B cell (primary cell): ENCODE results near the gene TOR1A. TPM values are rescaled to one million over a fixed set of nuclear protein-coding genes. Genes with fewer than 3 reads are reported as not detected.

ENCODE experiments used
- ATAC-seq: fragments of 200-7000 bp; cut with Tn5 transposase; one replicate; pipeline ENCODE4 v1.10.0; 2021; ENCODE audit warnings: low read depth, mild to moderate bottlenecking, moderate number of reproducible peaks, moderate library complexity
- CTCF ChIA-PET: fragments of 350-600 bp; sonication (Branson Sonifier 250); formaldehyde crosslinking; loops from one replicate; lab custom pipeline; 2021; ENCODE audit warnings: antibody characterized with exemption, inconsistent platforms; lab: Charles Lee
- POLR2A ChIA-PET: fragments of 350-600 bp; sonication (Branson Sonifier 250); formaldehyde crosslinking; loops from one replicate; lab custom pipeline; 2021; ENCODE audit warnings: antibody characterized with exemption; lab: Charles Lee
- DNase-seq: peaks from one replicate; pipeline ENCODE4 v3.0.0; 2013
- H2AFZ ChIP-seq: 2 replicates; pipeline ENCODE4 v1.6.1; 2012; ENCODE audit warnings: mild to moderate bottlenecking, low read depth, low read length; ENCODE audit not compliant: insufficient read depth, poor library complexity, severe bottlenecking
- H3K27ac ChIP-seq, 2 donors: 1 replicate in 1 of 2; 2 replicates in 1 of 2; pipeline ENCODE4 v1.5.1; 2012 to 2013; ENCODE audit warnings: low read length in 2 of 2, mild to moderate bottlenecking in 2 of 2, moderate library complexity in 1 of 2
- H3K27me3 ChIP-seq, 4 experiments: fragments of 200-600 bp in 1 of 4; sonication (generic) in 1 of 4; replicated peaks in 1 of 4; 1 replicate in 2 of 4; 2 replicates in 2 of 4; pipeline versions ENCODE4 v1.6.1 to v1.7.0; 2013 to 2016; ENCODE audit warnings: low read length in 3 of 4, mild to moderate bottlenecking in 2 of 4, mixed read lengths in 1 of 4, moderate library complexity in 1 of 4; ENCODE audit not compliant: insufficient read depth in 4 of 4, control insufficient read depth in 3 of 4; ENCODE audit errors: control extremely low read depth in 1 of 4
- H3K36me3 ChIP-seq, 2 experiments: replicated peaks in 1 of 2; 1 replicate in 1 of 2; 2 replicates in 1 of 2; pipeline versions ENCODE4 v1.6.1 to v1.7.1; 2013; ENCODE audit warnings: low read length in 1 of 2; ENCODE audit not compliant: insufficient read depth in 2 of 2, control insufficient read depth in 1 of 2; ENCODE audit errors: control extremely low read depth in 1 of 2, extremely low read depth in 1 of 2
- H3K4me1 ChIP-seq, 2 donors: fragments of 200-600 bp in 1 of 2; sonication (generic) in 1 of 2; 1 replicate in 1 of 2; 2 replicates in 1 of 2; pipeline versions ENCODE4 v1.5.1 to v1.6.1; 2013 to 2017; ENCODE audit warnings: low read length in 2 of 2; ENCODE audit not compliant: control insufficient read depth in 2 of 2, insufficient read depth in 2 of 2
- H3K4me2 ChIP-seq: replicated peaks from 2 replicates; pipeline ENCODE3; 2012; ENCODE audit warnings: mild to moderate bottlenecking, low read depth, low read length; ENCODE audit not compliant: poor library complexity, severe bottlenecking
- H3K4me3 ChIP-seq, 5 experiments: fragments of 200-600 bp in 1 of 5; sonication (generic) in 1 of 5; 1 replicate in 3 of 5; 2 replicates in 2 of 5; pipeline versions ENCODE4 v1.5.1 to v1.7.0; 2011 to 2016; ENCODE audit warnings: low read length in 4 of 5, mild to moderate bottlenecking in 4 of 5, low read depth in 2 of 5, control low read depth in 1 of 5, moderate library complexity in 1 of 5; ENCODE audit not compliant: insufficient read depth in 1 of 5; ENCODE audit errors: control extremely low read depth in 1 of 5, extremely low read depth in 1 of 5
- H3K79me2 ChIP-seq: fragments of 200-600 bp; sonication (generic); one replicate; pipeline ENCODE4 v1.6.0; 2016; ENCODE audit warnings: low read length; ENCODE audit not compliant: control insufficient read depth, insufficient read depth
- H3K9ac ChIP-seq: fragments of 200-600 bp; sonication (generic); 2 replicates; pipeline ENCODE4 v1.6.1; 2017; ENCODE audit warnings: mild to moderate bottlenecking, low read length, moderate library complexity
- H3K9me3 ChIP-seq, 3 donors: one replicate each; pipeline versions ENCODE4 v1.6.1 to v1.7.1; 2013; ENCODE audit warnings: low read length in 2 of 3; ENCODE audit not compliant: control insufficient read depth in 2 of 3, insufficient read depth in 1 of 3; ENCODE audit errors: control extremely low read depth in 1 of 3
- H4K20me1 ChIP-seq: 2 replicates; pipeline ENCODE4 v1.6.0; 2012; ENCODE audit warnings: mild to moderate bottlenecking, low read length; ENCODE audit not compliant: insufficient read depth, control insufficient read depth, poor library complexity, severe bottlenecking
- H3K27ac Mint-ChIP-seq: one replicate; pipeline ENCODE4 v1.8.0; 2021; ENCODE audit warnings: mixed read lengths
- H3K27me3 Mint-ChIP-seq: one replicate; pipeline ENCODE4 v1.8.0; 2021; ENCODE audit warnings: mixed read lengths
- H3K4me1 Mint-ChIP-seq: one replicate; pipeline ENCODE4 v1.8.0; 2021; ENCODE audit warnings: mixed read lengths
- H3K4me3 Mint-ChIP-seq: one replicate; pipeline ENCODE4 v1.8.0; 2021; ENCODE audit warnings: mixed read lengths
- H3K9me3 Mint-ChIP-seq: one replicate; pipeline ENCODE4 v1.8.0; 2022; ENCODE audit warnings: mixed read lengths; ENCODE audit not compliant: insufficient read depth
- EZH2 ChIP-seq: IDR thresholded peaks from 2 replicates; pipeline ENCODE4 v1.6.1; 2012; ENCODE audit warnings: borderline replicate concordance, low read depth, mild to moderate bottlenecking, moderate library complexity, low read length; ENCODE audit not compliant: insufficient read depth, poor library complexity, severe bottlenecking
- WGBS: methylation state at CpG from one replicate; pipeline ENCODE4 v1.1.5; 2013; ENCODE audit warnings: missing lambda C conversion rate; ENCODE audit not compliant: insufficient coverage; 5-methylcytosine and 5-hydroxymethylcytosine counted together
- intact Hi-C: fragments of 100-400 bp; cut with micrococcal nuclease; formaldehyde crosslinking; loops from one replicate; pipeline ENCODE4 v1.10.0; 2022
- polyA plus RNA-seq: library from polyadenylated mRNA; depleted of rRNA; stranded (reverse); fragments of >200 nt; gene quantifications from 2 replicates; pipeline ENCODE4 v1.2.3, GENCODE V29; 2012
- total RNA-seq, 2 donors: library from RNA; stranded (reverse); fragments of 120-200 nt in 1 of 2; gene quantifications; 1 replicate in 1 of 2; 2 replicates in 1 of 2; pipeline versions ENCODE4 v1.2.3 to v1.2.4, GENCODE V29; 2013 to 2022
- TF ChIP-seq, protein P1 (sequence below): fragments of 200-600 bp; IDR thresholded peaks from one replicate; pipeline ENCODE4 v1.8.0; 2022; ENCODE audit warnings: antibody characterized with exemption, mild to moderate bottlenecking

Gene TOR1A
- total and polyA plus RNA-seq, 2 donors (not counting 1 experiment from before 2014, with no cell fraction given) = 28.6 to 30.3 TPM

DNA sequence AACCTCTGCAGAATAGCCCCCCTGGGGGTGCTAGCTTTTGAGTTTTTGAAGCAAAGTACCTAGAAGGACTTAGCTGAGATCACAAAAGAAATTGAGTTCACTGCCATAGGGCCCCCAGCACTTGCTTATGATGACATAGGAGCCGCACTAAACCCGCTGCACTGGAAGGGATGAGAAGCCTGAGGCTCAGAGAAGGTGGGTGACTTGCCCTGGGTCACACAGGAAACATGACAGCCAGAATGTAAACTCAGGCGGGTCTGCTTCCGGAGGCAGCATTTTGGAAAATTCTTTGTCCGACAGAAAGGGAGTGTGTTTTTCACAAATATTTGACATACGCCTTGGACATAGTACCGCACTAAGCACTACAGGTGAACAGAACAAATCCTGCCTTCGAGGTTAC is 29.4 kb downstream of the TOR1A start:
- CTCF ChIA-PET = interaction anchor here (1.9 kb wide), 1 partner anchor 663 kb away, joined by 6 read pairs; no protein-coding TSS in a partner anchor
- TF ChIP-seq, protein P1, sequence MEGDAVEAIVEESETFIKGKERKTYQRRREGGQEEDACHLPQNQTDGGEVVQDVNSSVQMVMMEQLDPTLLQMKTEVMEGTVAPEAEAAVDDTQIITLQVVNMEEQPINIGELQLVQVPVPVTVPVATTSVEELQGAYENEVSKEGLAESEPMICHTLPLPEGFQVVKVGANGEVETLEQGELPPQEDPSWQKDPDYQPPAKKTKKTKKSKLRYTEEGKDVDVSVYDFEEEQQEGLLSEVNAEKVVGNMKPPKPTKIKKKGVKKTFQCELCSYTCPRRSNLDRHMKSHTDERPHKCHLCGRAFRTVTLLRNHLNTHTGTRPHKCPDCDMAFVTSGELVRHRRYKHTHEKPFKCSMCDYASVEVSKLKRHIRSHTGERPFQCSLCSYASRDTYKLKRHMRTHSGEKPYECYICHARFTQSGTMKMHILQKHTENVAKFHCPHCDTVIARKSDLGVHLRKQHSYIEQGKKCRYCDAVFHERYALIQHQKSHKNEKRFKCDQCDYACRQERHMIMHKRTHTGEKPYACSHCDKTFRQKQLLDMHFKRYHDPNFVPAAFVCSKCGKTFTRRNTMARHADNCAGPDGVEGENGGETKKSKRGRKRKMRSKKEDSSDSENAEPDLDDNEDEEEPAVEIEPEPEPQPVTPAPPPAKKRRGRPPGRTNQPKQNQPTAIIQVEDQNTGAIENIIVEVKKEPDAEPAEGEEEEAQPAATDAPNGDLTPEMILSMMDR = no peak
- no peak for TF ChIP-seq EZH2
- Mint-ChIP-seq H3K4me1 (no peaks in the 10 kb centered on the region), H3K27me3 (peaks cover 10% of the 10 kb centered on the region), H3K9me3 (no peaks in the 10 kb centered on the region), H3K4me3 (no peak overlapping the region), H3K27ac (no peak overlapping the region)
- Histone ChIP-seq H3K36me3 (no peaks in the 10 kb centered on the region), H3K4me2 (no peak overlapping the region), H3K4me1 (peaks cover 0 to 6% of the 10 kb centered on the region in 2 donors), H3K9ac (no peak overlapping the region), H4K20me1 (no peaks in the 10 kb centered on the region), H3K79me2 (no peaks in the 10 kb centered on the region), H3K4me3 (no peak overlapping the region), H2AFZ (no peak overlapping the region), H3K9me3 (no peaks in the 10 kb centered on the region), H3K27me3 (peaks cover 0 to 10% (median 0%) of the 10 kb centered on the region in 4 experiments), H3K27ac (no peak overlapping the region)
- POLR2A ChIA-PET = no interaction called here
- intact Hi-C loops = no loop called here
- DNase-seq (no peak), ATAC-seq (no peak)
- 91% methylated on average over 8 of the region's 8 CpGs for WGBS

DNA sequence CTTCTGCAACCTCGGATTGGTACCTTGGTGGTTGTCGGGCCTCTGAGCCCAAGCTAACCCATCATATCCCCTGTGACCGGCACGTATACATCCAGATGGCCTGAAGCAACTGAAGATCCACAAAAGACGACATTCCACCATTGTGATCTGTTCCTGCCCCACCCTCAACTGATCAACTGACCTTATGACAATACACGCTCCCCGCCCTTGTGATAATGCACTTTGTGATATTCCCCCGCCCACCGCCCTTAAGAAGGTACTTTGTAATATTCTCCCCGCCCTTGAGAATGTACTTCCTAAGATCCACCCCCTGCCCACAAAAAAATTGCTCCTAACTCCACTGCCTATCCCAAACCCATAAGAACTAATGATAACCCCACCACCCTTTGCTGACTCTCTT is 37.5 kb downstream of the TOR1A start:
- H3K27ac ChIP-seq = no peak overlapping the region
- H3K4me3 ChIP-seq = no peak overlapping the region
- ChIA-PET POLR2A (no interaction called here), CTCF (interaction anchor here (0.6 to 6.3 kb wide), 6 partner anchors 48 to 899 kb away, joined by 3 to 67 read pairs (median 4); partner anchors contain the start of gene NTMT1)
- Mint-ChIP-seq H3K4me3 (no peak overlapping the region), H3K4me1 (no peaks in the 10 kb centered on the region), H3K9me3 (no peaks in the 10 kb centered on the region), H3K27ac (no peak overlapping the region), H3K27me3 (peaks cover 24% of the 10 kb centered on the region)
- no peak overlapping the region for H3K9ac ChIP-seq
- WGBS = 92% methylated on average over 10 of the region's 10 CpGs
- no peaks in the 10 kb centered on the region for H3K9me3 ChIP-seq
- H3K4me1 ChIP-seq = peaks cover 0 to 6% of the 10 kb centered on the region in 2 donors
- TF ChIP-seq, protein P1 = no peak
- no peak for TF ChIP-seq EZH2
- no peak for DNase-seq
- intact Hi-C loops = no loop called here
- H3K27me3 ChIP-seq = peaks cover 0 to 13% (median 0%) of the 10 kb centered on the region in 4 experiments
- H3K4me2 ChIP-seq = no peak overlapping the region
- H4K20me1 ChIP-seq = no peaks in the 10 kb centered on the region
- no peak for ATAC-seq
- H2AFZ ChIP-seq = no peak overlapping the region
- no peaks in the 10 kb centered on the region for H3K79me2 ChIP-seq
- no peaks in the 10 kb centered on the region for H3K36me3 ChIP-seq
